Activated naive CD8-positive, alpha-beta T cell treated with anti-CD3 and anti-CD28 coated beads for 36 hours (primary cell): ENCODE data around the gene FBXL12. TPM values are rescaled to one million over a fixed set of nuclear protein-coding genes. Genes with fewer than 3 reads are reported as not detected.
"Not testable (repeated sequence)": the region's sequence is repeated elsewhere in the genome, so short reads cannot be mapped to it uniquely, and the experiment has no call there.

Experiments used
- DNase-seq: peaks from one replicate; pipeline ENCODE4 v3.0.0; 2021
- H3K27ac Mint-ChIP-seq: one replicate; pipeline ENCODE4 v1.8.0; 2022; ENCODE audit warnings: mild to moderate bottlenecking, moderate library complexity, mixed read lengths
- H3K27me3 Mint-ChIP-seq: one replicate; pipeline ENCODE4 v1.8.0; 2022; ENCODE audit warnings: mild to moderate bottlenecking, mixed read lengths
- H3K36me3 Mint-ChIP-seq: one replicate; pipeline ENCODE4 v1.8.0; 2021; ENCODE audit warnings: mild to moderate bottlenecking, mixed read lengths
- H3K4me1 Mint-ChIP-seq: one replicate; pipeline ENCODE4 v1.8.0; 2021; ENCODE audit warnings: mixed read lengths
- H3K4me3 Mint-ChIP-seq: one replicate; pipeline ENCODE4 v1.8.0; 2022; ENCODE audit warnings: mild to moderate bottlenecking, moderate library complexity, mixed read lengths
- H3K9me3 Mint-ChIP-seq: one replicate; pipeline ENCODE4 v1.8.0; 2022; ENCODE audit warnings: mixed read lengths
- total RNA-seq, 2 experiments: library from RNA; stranded (reverse); gene quantifications; one replicate each; pipeline ENCODE4 v1.2.3, GENCODE V29; 2021

The FBXL12 gene
- total RNA-seq, 2 experiments from 2014 or later = 26.4 to 30.5 TPM

GRCh38 chr19:9848762-9849161, 29.9 kb upstream of the FBXL12 start:
- H3K36me3 Mint-ChIP-seq = peaks cover 14% of the 10 kb centered on the region
- H3K27ac Mint-ChIP-seq = no peak overlapping the region

GRCh38 chr19:9848060-9848459, 29.2 kb upstream of the FBXL12 start:
- Mint-ChIP-seq H3K4me3 (no peak overlapping the region), H3K27me3 (no peaks in the 10 kb centered on the region), H3K4me1 (peaks cover 13% of the 10 kb centered on the region), H3K9me3 (no peaks in the 10 kb centered on the region), H3K27ac (no peak overlapping the region), H3K36me3 (peaks cover 20% of the 10 kb centered on the region)
- no peak for DNase-seq

More at GRCh38 chr19:9848762-9849161, 29.9 kb upstream of the FBXL12 start:
- Mint-ChIP-seq H3K4me1 (peaks cover 15% of the 10 kb centered on the region), H3K9me3 (no peaks in the 10 kb centered on the region), H3K27me3 (no peaks in the 10 kb centered on the region), H3K4me3 (no peak overlapping the region)
- no peak for DNase-seq

- peak; percentile 55 for DNase-seq
- no peaks in the 10 kb centered on the region for H3K27me3 Mint-ChIP-seq
- peaks cover 28% of the 10 kb centered on the region for H3K36me3 Mint-ChIP-seq
- no peak overlapping the region for H3K4me3 Mint-ChIP-seq
- H3K9me3 Mint-ChIP-seq = no peaks in the 10 kb centered on the region
- H3K27ac Mint-ChIP-seq = no peak overlapping the region
- H3K4me1 Mint-ChIP-seq = peaks cover 12% of the 10 kb centered on the region
These were observed 28.3 kb upstream of the FBXL12 start for GRCh38 chr19:9847087-9847671.

DNA sequence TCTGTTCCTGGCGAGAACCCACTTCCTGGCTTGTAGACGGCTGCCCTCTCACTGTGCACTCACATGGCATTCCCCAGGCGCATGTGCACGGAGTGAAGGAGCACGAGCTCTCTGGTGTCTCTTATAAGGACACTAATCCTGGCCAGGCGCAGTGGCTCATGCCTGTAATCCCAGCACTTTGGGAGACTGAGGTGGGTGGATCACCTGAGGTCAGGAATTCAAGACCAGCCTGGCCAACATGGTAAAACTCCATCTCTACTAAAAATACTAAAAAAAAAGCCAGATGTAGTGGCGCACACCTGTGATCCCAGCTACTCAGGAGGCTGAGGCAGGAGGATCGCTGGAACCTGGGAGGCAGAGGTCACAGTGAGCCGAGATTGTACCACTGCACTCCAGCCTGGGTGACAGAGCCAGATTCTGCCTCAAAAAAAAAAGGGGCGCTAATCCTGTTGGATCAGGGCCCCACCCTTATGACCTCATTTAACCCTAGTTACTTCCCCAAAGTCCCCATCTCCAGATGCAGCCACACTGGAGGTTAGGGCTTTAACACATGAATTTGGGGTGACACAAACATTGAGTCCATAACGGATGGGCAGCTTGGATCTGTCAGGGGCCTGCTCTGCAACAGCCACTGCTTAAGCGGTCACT, 24.9 kb upstream of the FBXL12 start:
- not testable (repeated sequence) for H3K4me3 Mint-ChIP-seq, H3K27me3 Mint-ChIP-seq, H3K27ac Mint-ChIP-seq, DNase-seq, H3K9me3 Mint-ChIP-seq
- Mint-ChIP-seq H3K36me3 (peaks cover 45% of the 10 kb centered on the region), H3K4me1 (peaks cover 15% of the 10 kb centered on the region)

- DNase-seq = no peak
- Mint-ChIP-seq H3K36me3 (peaks cover 45% of the 10 kb centered on the region), H3K4me1 (peaks cover 16% of the 10 kb centered on the region), H3K27me3 (no peaks in the 10 kb centered on the region), H3K27ac (no peak overlapping the region), H3K4me3 (no peak overlapping the region), H3K9me3 (no peaks in the 10 kb centered on the region)
These were observed 24.2 kb upstream of the FBXL12 start for GRCh38 chr19:9842834-9843625.

GRCh38 chr19:9839415-9839814, 20.5 kb upstream of the FBXL12 start:
- Mint-ChIP-seq H3K27me3 (no peaks in the 10 kb centered on the region), H3K9me3 (no peaks in the 10 kb centered on the region), H3K4me1 (peaks cover 20% of the 10 kb centered on the region), H3K36me3 (peaks cover 42% of the 10 kb centered on the region), H3K4me3 (no peak overlapping the region), H3K27ac (no peak overlapping the region)
- DNase-seq = no peak

- no peaks in the 10 kb centered on the region for H3K27me3 Mint-ChIP-seq
- peaks cover 33% of the 10 kb centered on the region for H3K36me3 Mint-ChIP-seq
- H3K27ac Mint-ChIP-seq = no peak overlapping the region
- H3K9me3 Mint-ChIP-seq = no peaks in the 10 kb centered on the region
- H3K4me1 Mint-ChIP-seq = peaks cover 21% of the 10 kb centered on the region
- no peak overlapping the region for H3K4me3 Mint-ChIP-seq
- no peak for DNase-seq
These were observed 19.4 kb upstream of the FBXL12 start for GRCh38 chr19:9838324-9838723.

DNA sequence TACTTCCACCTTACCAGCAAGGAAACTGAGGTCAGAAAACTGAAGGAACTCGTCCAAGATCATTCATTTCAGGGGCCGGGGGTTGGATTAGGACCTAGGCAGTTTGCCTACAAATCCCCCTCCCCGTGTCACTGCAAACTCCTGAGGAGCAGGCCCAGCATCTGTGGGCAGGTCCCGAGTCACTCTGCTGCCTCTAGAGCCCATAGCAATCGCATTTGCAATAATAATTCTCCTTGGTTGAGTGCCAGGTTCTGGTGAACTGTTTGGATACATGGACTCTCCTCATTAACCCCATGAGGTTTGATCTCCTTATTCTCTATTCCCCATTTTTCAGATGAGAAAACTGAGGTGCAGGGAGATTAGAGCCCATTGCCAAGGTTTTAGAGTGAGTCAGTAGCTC, 17.1 kb upstream of the FBXL12 start:
- no peak for DNase-seq
- Mint-ChIP-seq H3K4me3 (peak overlapping the region; percentile 91), H3K36me3 (peaks cover 15% of the 10 kb centered on the region), H3K9me3 (no peaks in the 10 kb centered on the region), H3K27me3 (no peaks in the 10 kb centered on the region), H3K4me1 (peaks cover 21% of the 10 kb centered on the region), H3K27ac (peak overlapping the region; percentile 76)

DNA sequence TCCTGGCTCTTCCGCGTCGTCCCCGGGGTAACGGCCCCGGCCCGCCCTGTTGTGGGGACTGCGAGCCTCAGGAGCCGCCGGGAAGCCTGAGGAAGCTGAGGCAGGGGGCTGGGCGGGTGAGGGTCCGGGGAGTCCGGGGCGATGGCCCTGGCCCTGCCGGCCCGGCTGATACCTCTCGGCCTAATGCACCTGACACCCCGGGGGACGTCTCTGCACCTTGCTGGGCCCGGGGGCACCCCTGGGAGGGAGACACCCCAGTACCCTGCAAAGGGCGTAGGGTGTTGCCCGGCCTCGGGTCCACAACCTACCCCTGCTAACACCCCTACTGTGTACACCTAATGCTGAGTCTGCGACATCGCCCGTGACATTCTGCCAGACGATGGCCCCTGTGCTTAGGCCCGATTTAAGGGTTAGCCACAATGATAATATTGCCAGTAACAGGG, 16.6 kb upstream of the FBXL12 start:
- Mint-ChIP-seq H3K4me1 (peaks cover 21% of the 10 kb centered on the region), H3K36me3 (peaks cover 14% of the 10 kb centered on the region), H3K9me3 (no peaks in the 10 kb centered on the region), H3K27ac (no peak overlapping the region), H3K4me3 (peak overlapping the region; percentile 91), H3K27me3 (no peaks in the 10 kb centered on the region)
- DNase-seq = no peak

GRCh38 chr19:9834726-9835506, 16.0 kb upstream of the FBXL12 start, which contains the start of gene PIN1:
Gene PIN1, plus strand, starts transcription at chr19:9835318. Its CDS starts 27 bp downstream, at chr19:9835345.
- peaks cover 20% of the 10 kb centered on the region for H3K4me1 Mint-ChIP-seq
- no peaks in the 10 kb centered on the region for H3K9me3 Mint-ChIP-seq
- peak within 1 kb of the TSS; percentile 83 for H3K27ac Mint-ChIP-seq
- peaks cover 11% of the 10 kb centered on the region for H3K36me3 Mint-ChIP-seq
- H3K4me3 Mint-ChIP-seq = peak within 1 kb of the TSS; percentile 91
- DNase-seq = peak; percentile 99
- no peaks in the 10 kb centered on the region for H3K27me3 Mint-ChIP-seq

- H3K36me3 Mint-ChIP-seq = peaks cover 11% of the 10 kb centered on the region
- H3K4me3 Mint-ChIP-seq = peak overlapping the region; percentile 91
- no peaks in the 10 kb centered on the region for H3K27me3 Mint-ChIP-seq
- peaks cover 23% of the 10 kb centered on the region for H3K4me1 Mint-ChIP-seq
- peak overlapping the region; percentile 55 for H3K27ac Mint-ChIP-seq
- no peaks in the 10 kb centered on the region for H3K9me3 Mint-ChIP-seq
- DNase-seq = no peak
These were observed 15.4 kb upstream of the FBXL12 start for GRCh38 chr19:9834307-9834725.

- no peak for DNase-seq
- Mint-ChIP-seq H3K27me3 (no peaks in the 10 kb centered on the region), H3K4me1 (peaks cover 17% of the 10 kb centered on the region), H3K36me3 (peaks cover 17% of the 10 kb centered on the region), H3K27ac (peak overlapping the region; percentile 67), H3K4me3 (peak overlapping the region; percentile 100), H3K9me3 (no peaks in the 10 kb centered on the region)
These were observed 9.7 kb upstream of the FBXL12 start for GRCh38 chr19:9828551-9829063.

GRCh38 chr19:9827289-9828238, 8.7 kb upstream of the FBXL12 start, which contains the start of gene UBL5:
Gene UBL5, plus strand, starts transcription at chr19:9827918. Its CDS starts 420 bp downstream, at chr19:9828338.
- peak; percentile 89 for DNase-seq
- H3K27ac Mint-ChIP-seq = peak within 1 kb of the TSS; percentile 96
- no peaks in the 10 kb centered on the region for H3K27me3 Mint-ChIP-seq
- peaks cover 17% of the 10 kb centered on the region for H3K36me3 Mint-ChIP-seq
- no peaks in the 10 kb centered on the region for H3K9me3 Mint-ChIP-seq
- H3K4me1 Mint-ChIP-seq = peaks cover 17% of the 10 kb centered on the region
- H3K4me3 Mint-ChIP-seq = peak within 1 kb of the TSS; percentile 100
